HG03103 (cell line): ENCODE data around the gene NPAS2.

Experiments
- ATAC-seq: cut with Tn5 transposase; IDR thresholded peaks from one replicate; pipeline ENCODE4 v1.9.1; 2021; ENCODE audit warnings: low read depth; ENCODE audit not compliant: unreplicated experiment

Gene NPAS2

DNA sequence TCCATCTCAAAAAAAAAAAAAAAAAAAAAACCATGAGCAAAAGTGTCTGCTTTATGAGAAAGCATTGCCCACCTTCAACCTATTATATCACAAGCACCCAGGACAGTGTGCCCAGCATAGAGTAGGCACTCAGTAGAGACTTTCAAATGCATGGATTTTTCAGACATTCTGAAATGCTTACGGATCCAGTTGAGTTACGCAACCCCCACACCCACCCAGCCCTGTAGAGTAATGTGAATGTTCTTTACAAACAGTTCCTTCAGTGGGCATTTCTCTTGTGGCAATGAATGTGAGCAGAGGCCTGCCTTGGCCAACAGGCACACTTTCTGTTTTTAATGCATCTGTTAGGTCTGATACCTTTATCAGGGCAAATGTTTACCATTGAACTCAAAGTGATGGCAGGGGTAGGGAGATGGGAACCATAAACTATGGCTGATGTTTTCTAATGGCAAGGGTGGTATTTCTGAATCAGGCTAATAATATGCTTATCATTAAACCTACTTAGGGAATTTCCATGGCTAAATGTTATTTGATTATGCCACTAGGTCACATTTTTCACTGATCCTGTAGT is 117.1 kb downstream of the NPAS2 start:
- no peak for ATAC-seq

DNA sequence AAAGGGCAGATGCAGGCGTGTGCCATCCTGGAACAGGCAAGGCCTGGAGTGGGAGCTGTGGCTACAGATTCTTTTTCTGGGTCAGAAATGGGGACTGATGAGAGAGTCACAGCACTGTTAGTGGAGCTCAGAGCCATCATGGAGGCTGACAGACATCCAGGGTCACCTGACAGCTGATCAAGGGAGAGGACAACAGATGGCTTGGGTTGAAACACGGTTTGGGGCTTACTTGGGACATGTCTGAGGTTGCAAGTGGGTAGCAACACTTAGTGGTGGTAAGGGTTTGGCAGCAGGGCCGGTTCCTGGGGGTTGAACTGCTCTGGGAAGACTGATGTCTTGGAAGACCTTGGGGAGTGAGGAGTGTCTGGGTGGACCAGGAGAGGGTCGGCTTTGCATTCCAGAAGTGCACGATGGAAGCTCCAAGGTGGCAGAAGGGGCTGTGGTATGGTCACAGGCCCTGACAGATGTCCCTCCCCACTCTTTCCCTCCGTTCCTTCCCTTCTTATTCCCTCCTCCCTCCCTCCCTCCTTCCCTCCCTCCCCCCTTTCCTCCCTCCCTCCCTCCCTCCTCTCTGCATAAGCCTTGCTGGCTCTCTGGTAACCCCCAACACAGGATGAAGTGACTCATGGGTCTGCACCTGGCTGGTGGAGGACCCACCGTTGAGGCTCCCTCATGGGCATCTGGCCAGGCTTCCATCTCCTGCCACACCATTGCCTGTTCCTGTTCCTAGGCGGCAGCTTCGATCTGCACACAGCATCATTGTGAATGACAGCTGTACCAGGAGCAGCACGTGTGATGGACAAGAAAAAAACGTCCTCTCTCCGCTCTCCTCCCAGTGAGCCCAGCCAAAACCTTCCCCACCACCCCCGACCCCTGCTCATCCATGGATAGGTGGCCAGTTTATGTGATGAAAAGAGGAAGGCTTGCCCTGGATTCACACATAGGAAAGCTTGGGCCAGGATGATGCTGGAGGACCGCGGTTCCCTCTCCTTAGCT is 118.4 kb downstream of the NPAS2 start:
- ATAC-seq, result no peak

DNA sequence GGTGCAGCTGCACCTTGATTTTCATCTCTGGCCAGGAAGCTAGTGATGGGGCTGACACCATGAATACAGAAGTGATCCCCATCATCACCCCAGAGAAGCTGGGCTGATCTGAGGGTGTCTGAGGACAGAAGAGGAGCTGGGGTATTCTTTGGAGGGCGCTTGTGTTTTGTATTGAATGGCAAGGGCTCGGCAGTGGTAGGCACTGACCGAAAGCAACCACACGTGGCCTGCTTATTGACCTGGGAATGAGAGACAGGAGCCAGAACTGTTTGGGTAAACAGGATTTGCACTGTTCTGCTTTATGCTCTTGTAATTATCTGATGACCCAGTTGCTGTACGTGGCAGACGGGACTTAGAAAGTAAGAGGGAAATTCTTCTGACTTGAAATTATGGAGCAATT is 119.5 kb downstream of the NPAS2 start:
- no peak for ATAC-seq

DNA sequence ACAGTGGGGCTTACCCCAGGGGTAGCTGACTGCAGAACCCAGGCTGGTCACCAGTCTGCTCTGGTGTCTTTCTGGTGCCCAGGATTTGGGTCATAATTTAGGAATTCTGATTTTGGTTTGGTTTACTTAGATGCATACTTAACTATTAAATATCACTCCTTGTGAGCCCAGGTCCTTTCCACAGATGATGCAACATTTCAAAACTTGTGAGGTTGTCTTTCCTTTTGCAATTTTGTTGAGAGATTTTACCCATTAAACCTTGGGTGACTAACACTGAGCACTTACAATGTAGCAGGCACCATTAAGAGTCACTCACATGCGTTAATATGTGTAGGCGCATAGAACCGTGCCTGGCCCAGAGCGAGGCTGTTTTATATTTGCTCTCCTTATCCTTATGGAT is 120.3 kb downstream of the NPAS2 start:
- ATAC-seq, result no peak

DNA sequence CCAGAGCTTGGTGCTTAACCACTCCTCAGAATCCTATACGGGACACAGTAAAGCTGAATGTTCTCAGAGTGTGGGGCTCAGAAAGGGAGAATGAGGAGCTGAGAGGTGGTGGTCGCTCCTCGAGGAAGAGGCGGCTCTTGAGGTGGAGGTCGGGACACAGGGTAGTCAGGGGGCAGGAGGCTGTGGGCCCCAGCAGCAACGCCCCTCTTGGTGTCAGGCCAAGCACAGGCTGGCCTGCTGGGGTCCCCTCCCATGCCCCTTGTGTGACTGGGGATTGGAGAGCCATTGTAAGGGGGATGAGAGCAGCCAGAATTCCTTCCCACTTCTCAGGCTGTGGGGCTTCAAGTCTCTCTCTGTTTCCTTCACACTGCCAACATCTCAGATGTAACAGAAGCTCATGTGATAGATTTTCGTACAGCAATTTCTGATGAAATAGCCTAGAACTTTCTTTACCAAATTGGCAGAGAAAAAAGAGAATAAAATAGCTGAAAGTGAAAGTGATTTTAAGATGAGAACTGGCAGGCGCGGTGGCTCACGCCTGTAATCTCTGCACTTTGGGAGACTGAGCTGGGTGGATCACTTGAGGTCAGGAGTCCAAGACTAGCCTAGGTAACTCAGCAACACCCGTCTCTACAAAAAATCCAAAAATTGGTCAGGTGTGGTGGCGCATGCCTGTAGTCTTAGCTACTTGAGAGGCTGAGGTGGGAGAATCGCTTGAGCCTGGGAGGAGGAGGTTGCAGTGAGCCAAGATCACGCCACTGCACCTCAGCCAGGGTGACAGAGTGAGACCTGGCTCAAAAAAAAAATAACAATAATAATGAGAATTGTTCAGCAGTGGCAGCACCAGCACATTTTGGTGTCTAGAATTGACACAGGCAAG is 121.1 kb downstream of the NPAS2 start:
- ATAC-seq, result no peak

DNA sequence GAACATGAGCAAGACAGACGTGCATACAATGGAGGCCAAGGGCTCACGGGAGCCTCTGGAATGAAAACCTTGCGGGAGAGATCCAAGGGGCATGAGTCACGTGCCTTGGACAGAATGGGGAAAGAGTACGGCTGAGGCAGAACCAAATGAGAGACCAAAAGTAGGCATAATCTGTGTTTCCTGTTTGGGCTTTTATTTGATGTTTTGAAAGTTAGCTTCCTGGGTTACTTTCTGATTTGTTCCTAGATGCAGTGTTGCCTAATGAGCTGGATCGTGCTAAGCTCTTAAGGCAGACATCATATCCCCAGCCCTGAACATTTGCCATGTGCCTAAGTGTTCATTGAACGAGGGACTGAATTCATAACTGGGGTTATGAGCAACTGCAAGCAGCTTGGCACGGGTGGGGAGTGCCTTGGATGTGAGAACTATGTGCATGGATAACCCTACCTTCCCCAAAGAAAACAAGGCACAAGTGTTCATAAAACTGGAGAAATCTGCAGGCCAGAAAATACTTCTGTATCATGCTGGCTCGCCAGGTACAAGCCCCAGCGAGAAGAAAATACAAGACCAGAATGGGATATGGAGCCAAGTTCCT is 121.8 kb downstream of the NPAS2 start:
- ATAC-seq, result no peak

DNA sequence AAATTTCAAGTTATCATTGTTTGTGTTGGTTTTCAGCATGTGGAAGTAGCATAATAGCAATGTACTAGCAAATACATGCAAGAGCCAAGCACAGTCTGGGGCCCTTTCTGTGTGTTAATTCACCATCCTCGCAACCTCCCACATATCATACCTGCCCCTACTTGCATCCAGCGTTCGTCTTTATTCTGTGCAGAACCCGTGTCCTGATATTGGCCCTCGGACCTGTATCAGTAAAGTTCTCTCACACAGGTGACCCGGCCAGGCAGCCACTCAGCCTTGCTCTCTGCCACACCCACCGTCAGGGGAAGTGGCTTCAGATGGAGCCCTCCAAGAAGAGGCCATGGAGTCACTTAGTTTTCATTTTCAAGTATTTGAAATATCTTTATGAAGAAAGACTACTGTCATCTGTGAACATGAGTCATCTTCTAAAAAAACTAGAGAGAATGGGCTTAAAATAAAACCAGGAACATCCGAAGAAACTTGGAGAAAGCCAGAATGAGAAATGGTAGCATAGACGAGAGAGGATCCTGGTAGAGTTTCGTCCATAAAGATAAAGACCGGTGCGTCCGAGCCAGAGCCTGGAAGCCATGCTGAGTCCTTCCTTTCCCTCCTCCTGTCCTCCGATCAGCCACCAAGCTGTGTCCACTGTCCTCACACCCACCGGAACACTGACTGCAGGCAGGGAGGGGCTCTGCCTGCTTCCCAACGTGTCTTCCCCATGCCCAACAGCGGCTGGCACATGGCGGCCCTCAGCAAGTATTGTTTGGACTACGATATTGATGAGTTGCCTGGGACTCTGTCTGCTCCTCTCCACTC is 124.9 kb downstream of the NPAS2 start:
- ATAC-seq, result no peak

DNA sequence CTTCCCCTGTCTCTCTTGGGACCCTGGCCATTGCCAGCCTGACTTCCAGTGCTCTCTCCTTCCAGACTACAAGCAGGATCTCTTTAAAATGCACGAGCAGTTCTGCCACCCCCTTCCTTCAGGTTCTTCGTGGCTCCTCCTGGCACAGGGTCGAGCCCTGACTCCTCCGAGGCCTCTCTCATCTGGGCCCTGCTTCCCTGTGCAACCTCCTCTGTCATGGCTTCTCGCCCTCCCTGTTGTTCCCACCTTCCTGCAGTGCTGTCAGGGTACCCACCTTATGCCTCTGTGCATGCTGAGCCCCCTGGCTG is 125.4 kb downstream of the NPAS2 start:
- no peak for ATAC-seq

DNA sequence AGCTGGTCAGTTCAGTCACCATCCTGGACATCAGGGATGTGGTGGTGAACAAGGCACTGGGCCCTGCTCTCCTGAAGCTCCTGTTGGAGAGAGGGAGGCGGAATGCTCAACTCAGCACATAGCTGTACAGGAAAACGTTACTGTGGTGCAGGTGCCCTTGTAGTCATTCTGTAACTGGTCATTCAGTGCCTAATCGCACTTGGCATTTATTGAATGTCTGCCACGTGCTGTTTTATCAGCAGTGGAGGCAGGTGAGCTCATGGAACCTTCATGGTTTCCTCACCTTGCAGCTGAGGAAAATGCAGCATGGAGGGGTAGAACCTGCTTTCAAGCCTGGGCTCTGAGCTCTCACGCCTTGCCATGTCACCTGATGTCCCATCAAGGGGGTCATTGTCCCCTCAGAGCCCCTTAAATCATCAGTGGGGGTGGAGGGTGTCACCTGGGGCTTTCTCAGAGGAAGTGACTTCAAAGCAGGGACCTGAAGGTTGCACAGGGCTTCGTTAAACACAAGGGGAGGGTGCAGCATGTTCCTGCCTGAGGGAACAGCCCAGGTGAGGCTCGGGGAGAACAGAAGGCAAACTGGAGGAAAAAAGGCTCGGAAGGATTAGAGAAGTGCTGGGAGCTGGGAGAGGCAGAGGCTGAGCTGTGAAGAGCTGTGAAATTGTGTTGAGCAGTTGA is 126.1 kb downstream of the NPAS2 start:
- no peak for ATAC-seq

DNA sequence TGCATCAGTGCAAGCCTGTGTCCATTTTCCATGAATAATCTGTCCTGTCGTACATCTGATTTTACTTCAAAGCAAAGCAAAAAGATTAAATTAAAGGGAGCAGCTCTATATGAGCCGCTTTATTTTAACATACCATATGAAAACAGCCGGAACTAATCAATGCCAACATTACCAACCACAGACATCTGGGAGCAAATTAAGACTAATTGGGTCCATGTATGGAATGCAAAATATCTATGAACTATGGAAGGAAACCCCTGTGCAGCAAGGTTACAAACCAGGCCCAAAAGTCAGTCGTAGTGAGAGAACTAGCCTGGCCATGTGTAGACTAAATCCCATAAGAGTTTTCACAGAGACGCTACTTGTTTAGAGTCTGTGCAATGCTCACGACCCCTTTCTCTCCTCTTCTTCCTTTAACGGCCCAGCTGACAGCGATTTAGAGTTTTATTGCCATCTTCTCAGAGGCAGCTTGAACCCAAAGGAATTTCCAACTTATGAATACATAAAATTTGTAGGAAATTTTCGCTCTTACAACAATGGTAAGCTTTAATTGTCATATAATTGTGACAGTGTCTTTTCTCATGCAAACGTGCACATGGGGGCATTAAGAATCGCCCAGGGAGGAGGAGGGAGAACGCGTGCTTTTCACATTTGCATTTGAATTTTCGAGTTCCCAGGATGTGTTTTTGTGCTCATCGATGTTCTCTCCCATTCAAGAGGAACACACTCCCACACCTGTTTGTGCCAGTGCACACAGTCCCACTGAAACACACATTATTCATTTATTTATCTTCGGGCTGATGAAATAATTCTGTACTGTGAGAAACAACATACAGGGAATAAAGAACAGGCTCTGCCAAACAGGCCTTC is 129.2 kb downstream of the NPAS2 start:
- ATAC-seq, result no peak

DNA sequence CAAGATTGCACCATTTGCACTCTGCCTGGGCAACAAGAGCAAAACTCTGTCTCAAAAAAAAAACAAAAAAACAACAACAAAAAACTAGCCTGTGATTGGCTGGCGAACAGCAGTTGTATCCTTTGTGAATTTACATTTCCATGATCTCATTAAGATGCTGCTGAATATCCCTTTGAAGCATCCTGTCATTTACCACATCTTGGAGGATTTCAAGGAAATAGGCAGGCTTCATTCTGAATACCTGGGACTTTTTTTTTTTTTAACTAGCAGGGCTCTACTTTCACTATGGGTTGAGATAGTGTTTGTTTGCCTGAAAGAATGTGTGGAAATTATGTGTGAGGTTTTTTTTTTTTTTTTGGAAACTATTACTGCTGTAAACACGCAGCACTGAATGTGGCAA is 132.6 kb downstream of the NPAS2 start:
- no peak for ATAC-seq

DNA sequence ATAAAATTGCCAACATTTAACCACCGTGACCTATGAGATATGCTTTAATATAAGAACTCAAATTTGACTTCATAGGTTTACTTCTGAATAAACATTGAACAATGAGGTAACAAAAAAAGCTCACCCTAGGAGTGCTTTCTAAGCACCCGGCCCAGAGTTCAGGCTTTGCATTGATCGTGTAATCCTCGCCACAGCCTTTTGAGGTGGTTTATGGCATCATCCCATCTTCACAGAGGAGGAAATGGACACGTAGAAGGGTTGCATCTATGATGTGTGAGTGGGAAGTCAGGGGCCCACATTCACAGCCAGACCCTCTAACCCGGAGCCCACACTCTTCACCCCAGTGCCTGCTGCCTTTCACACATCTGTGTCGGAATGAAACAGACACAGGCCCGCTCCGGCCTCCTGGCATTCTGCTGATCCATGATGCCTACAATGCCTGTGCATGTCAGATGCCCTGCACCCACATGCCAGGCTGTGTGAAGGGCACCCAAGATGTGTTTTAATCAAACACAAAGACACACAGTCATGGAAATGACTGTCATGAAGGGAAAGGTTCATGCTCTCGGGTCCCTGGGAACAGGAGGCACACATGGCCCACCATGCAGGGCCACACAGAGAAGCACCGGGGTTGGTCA is 133.6 kb downstream of the NPAS2 start:
- ATAC-seq, result no peak

DNA sequence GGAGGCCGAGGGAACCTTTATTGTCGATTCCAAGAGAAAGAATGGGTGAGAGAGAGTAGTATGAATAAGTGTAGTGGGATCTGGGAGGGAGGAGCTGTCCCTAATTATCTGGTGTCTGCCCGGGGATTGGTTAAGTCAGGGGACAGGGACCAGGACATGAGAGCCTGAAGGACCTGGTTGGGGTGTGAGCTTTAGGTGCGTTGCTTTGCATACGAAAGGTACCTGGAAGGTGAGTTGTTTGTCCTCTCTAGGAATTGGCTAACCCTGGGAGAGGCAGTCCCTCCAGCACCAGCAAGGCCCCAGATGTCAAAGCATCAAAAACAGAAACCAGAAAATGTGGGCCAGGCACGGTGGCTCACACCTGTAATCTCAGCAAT is 134.1 kb downstream of the NPAS2 start:
- no peak for ATAC-seq

DNA sequence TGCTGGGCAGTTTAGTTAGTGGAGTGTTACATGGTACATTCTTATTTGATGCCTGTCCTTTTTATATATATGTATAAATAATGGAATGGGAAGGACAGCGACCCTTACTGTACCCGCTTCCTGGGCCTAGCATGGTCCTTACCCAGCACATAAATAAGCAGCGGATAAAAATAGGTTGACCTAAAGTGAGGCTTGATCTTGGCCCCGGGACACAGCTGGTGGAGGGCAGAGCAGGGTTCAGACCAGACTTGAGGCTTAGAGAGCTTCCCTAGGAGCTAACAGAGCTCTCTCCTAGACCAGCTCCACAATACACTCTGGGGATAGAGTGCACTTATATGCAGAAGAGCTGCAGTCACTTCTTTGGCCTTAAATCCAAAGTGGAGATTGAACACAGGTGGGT is 135.3 kb downstream of the NPAS2 start:
- ATAC-seq, result no peak

DNA sequence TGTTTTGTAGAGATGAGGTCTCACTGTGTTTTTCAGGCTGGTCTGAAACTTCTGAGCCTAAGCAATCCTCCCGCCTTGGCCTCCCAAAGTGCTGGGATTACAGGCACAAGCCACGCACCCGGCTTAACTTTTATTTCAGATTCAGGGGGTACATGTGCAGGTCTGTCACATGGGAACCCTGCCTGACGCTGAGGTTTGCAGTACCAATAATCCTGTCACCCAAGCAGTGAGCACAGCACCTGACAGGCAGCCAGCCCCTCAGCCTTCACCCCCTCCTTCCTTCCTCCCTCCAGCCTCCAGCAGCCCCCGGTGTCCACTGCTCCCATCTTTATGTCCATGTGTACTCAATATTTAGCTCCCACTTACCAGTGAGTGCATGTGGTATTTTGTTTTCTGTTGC is 136.1 kb downstream of the NPAS2 start:
- ATAC-seq, result no peak

DNA sequence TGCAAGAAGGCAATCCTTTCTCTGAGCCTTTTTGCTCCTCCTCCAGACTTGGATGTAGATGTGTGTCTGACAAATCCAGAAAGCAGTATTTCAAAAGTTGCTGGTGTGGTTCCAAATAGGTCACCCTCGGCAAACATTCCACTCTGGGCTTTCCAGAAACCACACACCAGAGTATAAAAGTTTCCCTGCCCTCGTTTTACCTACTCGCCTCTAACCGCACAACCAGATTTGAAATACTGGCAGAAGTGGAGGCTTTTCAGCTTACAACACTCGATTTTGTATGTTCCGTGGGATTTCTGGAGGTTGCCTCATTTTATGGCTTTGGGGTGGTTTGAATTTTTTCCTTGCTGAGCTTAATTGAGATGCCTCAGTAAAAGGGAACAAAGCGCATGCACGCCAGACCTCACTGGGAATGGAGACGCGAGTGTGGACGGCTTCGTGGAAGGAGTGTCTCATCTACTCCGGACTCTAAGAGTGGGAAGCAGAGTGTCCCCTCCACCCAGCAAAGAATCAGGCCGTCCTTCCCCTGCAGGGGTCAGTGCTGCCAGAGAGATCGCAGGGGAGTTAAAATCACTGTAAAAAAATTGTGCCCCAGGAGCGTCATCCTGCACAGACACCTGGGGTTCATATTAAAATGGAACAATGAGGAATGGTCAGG is 138.2 kb downstream of the NPAS2 start:
- ATAC-seq, result no peak

DNA sequence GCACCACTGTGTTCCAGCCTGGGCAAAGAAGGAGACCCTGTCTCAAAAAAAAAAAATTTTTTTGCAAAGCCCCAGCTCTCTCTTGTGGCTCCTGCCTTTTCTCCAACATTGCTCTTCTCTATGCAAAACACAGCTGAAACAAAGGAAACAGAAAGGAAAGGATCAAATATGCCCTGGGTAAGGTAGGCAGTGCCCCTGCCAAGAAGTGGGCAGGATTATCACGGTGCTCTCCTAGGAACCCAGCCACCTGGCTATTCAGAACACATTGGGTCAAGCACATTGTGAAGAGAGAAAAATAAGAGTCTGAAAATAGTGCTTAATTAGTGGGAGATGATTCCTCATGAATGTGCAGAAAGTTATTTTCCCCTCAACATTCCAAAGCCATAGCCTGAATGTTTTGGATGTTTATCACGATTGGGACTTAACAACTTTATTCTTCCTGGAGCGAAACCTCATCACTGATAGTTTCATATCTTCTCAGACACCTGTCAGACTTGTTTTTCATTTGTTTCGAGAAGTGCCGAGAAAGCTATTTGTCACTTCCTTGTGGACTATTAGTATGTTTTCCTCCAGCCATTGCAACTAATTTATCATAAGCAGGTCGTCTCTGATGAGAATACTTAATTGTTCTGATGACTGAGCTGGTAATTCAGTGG is 139.4 kb downstream of the NPAS2 start:
- no peak for ATAC-seq
